KBM-7 (cell line): Measurements from ENCODE around the gene FITM1.

ENCODE experiments used
- DNase-seq: peaks from one replicate; pipeline ENCODE4 v3.0.0-alpha.2; 2015
- in situ Hi-C: fragments of 300-500 bp; cut with MboI; formaldehyde crosslinking; loops from 2 replicates; pipeline ENCODE4 v1.14.3; 2020; ENCODE audit warnings: low sequenced_read_pairs, low pct_unique_long_range_greater_than_20kb, mixed read lengths

FITM1 gene

DNA sequence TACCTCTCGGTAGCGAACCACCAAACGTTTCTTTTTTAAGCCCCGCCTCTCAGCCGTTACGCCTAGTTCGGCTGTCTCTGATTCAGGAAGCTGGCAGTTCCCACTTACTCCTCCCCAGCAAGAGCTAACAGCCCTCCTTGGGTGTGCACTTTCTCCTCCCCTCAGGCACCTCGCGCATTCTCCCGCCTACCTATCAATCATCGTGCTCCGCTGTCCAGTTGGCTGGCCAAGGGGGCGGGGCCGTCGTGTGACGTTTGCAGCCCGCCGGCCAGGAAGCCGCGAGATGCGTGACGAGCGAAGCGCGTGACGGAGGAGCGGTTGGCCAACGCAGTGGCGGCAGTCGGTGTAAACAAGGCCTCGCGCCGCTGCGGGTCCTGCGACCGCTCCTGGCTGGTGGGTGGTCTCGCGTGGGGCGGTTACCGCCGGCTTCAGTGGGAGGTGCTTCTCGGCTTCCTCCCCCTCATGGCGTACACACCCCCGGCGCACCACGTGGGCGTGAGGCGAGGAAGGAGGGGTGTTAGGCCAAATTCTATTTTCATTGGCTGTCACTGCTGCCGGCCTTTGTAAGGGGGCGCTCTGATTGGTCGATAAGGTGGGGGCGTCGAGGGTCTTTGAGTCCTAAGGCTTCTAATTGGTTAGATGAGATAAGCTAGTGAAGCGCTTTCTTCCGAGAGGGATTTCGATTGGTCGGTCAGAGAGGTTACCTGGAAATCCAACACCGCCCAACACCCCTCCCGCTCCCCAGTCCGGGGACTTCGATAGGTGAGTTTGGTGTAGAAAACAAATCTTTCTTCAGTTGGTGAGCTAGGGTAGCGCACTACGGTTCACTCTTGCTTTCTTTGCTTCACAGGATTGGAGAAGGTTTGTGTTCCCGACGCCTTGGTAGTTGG is 15.7 kb upstream of the FITM1 start, which contains the start of the genes DCAF11 and NRL:
DCAF11 (plus strand) TSS at position 246 of the 890 bp plus-strand sequence. CDS start 818 bp downstream, outside the sequence.
NRL (minus strand) TSS at position 418 of the 890 bp plus-strand sequence. CDS start 32,101 bp downstream, outside the sequence.
- in situ Hi-C loops = no loop called here
- peak; percentile 100 for DNase-seq

DNA sequence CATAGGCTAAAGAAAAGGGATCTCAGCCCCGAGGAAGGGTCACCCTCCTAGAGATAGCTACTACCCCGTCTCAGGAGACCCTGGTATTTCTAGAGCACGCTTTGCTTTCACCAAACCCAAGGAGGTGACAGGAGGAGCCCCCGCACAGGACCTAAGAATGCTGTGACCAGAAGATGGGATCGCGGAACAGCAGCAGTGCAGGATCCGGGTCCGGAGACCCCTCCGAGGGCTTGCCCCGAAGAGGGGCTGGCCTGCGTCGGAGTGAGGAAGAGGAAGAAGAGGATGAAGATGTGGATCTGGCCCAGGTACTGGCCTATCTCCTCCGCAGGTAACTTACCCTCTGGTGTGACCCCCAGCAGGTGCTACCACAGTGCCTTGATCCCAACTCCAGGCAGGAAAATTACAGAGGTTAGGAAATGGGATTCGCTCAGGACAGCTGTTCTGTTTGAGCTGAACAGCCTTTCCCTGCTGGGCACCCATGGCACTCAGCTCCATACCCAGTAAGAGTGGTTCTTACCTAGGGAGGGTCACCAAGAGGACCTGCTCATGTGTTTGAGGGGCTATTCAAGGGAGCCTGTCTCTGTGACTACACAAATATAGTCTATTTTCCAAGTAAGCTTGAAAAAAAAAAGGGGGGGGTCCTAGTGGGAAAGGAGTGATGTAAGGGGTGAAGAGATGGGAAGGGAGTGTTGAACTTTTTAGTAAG is 14.9 kb upstream of the FITM1 start:
- in situ Hi-C loops = no loop called here

DNA sequence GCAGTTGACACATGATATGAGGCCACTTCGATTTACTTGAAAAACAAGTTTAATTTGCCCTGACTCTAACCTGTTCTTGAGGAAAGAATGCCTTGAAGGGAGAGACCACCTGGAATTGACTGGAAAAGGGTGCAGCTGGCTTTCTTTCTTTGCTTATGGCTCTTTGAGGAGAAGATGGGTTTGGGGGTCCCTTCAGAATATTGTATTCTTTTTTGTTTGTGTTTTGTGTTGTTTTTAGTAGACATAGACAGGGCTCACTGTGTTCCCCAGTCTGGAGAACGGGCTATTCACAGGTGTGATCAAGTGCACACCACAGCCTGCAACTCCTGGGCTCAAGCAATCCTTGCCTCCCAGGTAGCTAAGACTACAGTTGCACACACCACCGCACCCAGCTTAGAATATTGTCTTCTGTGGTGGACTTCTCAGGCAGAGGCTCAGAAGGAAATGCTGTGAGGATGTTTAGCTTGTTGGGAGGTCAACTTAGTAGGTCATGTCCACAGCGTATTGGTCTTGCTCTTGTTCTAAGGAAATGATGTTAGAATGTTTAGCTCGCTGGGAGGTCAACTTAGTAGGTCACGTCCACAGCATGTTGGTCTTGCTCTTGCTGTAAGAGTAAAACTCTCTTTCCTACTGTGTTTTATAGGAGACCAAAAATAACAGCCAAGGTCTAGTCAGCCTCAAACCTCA is 14.2 kb upstream of the FITM1 start:
- no peak for DNase-seq
- in situ Hi-C loops = no loop called here

More for the DNA sequence above, 14.9 kb upstream of the FITM1 start:
- DNase-seq = no peak

DNA sequence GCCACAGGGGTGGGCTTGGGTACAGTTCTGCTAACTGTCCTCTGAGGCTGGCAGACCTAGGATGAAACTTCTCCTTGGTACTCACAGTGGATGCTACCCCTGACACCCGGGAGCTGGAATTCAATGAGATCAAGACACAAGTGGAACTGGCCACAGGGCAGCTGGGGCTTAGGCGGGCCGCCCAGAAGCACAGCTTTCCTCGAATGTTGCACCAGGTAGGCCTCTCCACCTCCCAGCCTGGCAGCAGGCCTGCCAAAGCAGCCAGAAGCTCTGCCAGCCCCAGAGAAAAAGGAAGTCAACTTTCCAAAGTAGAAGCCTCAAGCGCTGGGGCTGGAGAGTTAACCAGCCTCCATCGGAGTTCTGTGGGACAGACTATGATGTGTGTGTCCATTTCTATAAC is 13.3 kb upstream of the FITM1 start:
- in situ Hi-C loops = no loop called here
- DNase-seq = no peak

- DNase-seq = no peak
- in situ Hi-C loops = no loop called here
These were observed 10.8 kb upstream of the FITM1 start for GRCh38 chr14:24119691-24120090.

DNA sequence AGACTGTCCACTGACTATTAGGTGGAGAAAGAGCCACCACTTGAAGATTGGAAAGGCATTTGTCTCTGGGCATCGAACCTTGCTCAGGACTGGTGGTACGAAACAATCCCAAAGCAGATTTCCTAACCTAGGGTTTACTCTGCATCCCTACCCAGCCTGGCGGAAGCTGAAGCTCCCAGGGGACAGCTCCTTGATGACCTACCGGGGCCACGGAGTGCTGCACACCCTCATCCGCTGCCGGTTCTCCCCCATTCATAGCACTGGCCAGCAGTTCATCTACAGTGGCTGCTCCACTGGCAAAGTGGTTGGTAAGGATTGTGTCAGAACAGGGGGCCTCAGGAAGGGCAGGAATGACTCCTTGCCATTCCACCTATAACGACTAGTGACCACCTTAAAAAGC is 9.2 kb upstream of the FITM1 start:
- no peak for DNase-seq
- in situ Hi-C loops = no loop called here

DNA sequence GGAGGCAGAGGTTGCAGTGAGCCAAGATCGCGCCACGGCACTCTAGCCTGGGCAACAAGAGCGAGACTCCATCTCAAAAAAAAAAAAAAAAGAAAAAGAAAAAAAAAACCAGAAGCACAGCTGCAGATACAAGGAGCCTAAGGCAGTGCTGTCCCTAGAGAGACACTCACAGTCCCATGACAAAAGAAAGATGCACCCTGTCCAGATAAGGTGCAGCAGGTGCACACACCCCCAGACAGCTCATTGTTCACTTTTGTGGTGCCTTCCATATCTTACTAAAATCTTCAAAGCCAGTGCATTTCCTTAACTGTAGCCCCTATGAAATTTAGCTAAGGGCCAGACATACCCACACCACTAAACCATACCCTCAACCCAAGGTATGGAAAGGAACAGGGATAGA is 8.0 kb upstream of the FITM1 start:
- in situ Hi-C loops = no loop called here
- no peak for DNase-seq

GRCh38 chr14:24122898-24123297 is 7.6 kb upstream of the FITM1 start:
- DNase-seq = no peak
- in situ Hi-C loops = no loop called here

DNA sequence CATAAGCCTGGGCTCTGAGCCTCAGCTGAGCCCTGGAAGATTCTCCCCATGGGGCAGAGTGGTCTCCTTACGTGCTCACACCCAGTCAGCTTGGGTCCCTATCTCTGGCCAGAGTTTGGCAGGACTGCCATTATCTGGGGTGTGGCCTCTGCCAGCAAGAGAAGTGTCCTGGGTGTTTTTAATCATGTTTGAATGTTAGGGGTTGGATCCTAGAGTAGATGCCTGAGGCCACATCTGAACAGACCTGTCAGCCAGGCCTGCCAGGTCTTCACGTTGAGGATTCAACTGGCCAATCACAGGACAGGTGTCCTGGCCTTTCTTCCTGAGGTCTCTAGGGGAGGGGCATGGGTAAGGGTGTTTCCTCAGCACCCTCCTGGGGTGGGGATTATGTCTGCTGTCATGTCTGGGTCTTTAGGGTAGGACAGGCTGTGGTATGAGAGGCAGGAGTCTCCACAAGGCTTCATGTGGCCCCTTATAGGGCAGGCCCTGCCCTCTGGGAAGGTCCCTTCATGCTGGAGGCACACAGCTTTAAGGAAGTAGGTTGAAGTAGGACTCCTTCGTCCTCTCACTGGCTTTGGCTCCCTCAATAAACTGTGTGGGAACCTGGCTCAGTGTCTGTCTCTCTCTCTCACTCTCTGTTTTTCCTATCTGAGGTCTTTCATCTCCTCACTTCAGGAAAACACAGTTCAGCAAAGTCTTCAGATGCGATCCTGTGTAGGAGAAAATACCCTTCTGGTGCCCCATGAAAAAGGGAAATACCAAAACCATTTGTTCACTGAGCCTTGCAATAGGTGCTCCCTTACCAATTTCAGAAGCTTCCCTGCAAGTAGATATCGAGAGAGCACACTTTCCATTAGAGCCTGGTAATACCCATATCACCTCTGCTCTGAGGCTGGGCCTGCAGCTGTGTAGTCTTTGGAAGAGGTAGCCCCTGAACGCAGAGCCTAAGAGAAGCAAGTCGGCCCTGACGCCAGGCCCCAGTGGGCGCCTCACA is 6.7 kb upstream of the FITM1 start:
- in situ Hi-C loops = no loop called here

GRCh38 chr14:24126939-24127338 is 3.5 kb upstream of the FITM1 start:
- no peak for DNase-seq
- in situ Hi-C loops = no loop called here

More for the DNA sequence above, 6.7 kb upstream of the FITM1 start:
- no peak for DNase-seq

GRCh38 chr14:24127673-24128072 is 2.8 kb upstream of the FITM1 start:
- no peak for DNase-seq
- in situ Hi-C loops = no loop called here

- DNase-seq = no peak
- in situ Hi-C loops = no loop called here
These were observed 955 bp upstream of the FITM1 start for GRCh38 chr14:24129410-24129998.

GRCh38 chr14:24130717-24131548 is 474 bp downstream of the FITM1 start:
- DNase-seq = no peak
- in situ Hi-C loops = no loop called here

DNA sequence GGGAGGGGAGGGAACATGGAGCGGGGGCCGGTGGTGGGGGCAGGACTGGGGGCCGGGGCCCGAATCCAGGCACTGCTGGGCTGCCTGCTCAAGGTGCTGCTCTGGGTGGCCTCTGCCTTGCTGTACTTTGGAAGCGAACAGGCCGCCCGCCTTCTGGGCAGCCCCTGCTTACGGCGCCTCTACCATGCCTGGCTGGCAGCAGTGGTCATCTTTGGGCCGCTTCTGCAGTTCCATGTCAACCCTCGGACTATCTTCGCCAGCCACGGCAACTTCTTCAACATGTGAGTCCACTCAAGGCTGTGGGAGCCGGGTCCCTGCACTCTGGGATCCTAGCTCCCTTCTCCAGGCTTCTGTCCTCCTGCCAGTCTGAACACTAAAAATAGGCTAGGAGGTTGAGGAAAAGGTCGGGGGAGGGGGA is 1.1 kb downstream of the FITM1 start:
- in situ Hi-C loops = no loop called here
- no peak for DNase-seq

DNA sequence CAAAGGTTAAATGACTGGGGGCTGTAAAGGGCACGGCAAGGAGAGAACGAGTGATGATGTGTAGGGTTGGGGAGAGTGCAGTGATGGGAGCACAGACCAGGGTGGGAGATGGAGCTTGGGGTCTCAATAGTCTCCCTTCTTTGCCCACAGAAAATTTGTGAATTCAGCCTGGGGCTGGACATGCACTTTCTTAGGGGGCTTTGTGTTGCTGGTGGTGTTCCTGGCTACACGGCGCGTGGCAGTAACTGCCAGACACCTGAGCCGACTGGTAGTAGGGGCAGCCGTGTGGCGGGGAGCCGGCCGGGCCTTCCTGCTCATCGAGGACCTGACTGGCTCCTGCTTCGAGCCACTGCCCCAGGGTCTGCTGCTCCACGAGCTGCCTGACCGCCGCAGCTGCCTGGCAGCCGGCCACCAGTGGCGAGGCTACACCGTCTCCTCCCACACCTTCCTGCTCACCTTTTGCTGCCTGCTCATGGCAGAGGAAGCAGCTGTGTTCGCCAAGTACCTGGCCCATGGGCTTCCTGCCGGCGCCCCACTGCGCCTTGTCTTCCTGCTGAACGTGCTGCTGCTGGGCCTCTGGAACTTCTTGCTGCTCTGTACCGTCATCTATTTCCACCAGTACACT is 1.7 kb downstream of the FITM1 start:
- in situ Hi-C loops = no loop called here
- DNase-seq = no peak

DNA sequence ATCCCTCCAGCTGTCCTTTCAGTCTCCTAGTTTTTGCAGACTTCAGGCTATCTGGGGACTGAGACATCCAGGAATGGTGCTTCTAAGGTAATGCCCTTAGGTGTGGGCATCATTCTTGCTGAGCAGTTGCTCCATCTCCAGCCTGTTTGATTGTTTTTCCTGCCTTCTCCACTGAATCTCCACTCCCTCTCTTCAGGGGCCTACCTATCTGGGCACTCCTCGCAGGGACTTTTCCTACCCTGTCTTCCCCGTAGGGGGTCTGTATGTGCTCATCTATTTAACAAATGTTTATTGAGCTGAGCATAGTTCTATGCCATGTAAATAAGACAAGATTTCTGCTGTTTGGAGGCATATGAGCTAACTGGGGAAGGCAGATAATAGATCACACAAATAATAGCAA is 2.5 kb downstream of the FITM1 start:
- in situ Hi-C loops = no loop called here
- no peak for DNase-seq

GRCh38 chr14:24133735-24134134 is 3.3 kb downstream of the FITM1 start:
- in situ Hi-C loops = no loop called here
- no peak for DNase-seq
